ENCODE measurements around the gene CFAP299. TPM values are rescaled to one million over a fixed set of nuclear protein-coding genes. Genes with fewer than 3 reads are reported as not detected.

The CFAP299 gene
- total RNA-seq, 4 donors from 2014 or later: 0.84 to 2.5 (median 2.2) TPM; not detected in 1

DNA sequence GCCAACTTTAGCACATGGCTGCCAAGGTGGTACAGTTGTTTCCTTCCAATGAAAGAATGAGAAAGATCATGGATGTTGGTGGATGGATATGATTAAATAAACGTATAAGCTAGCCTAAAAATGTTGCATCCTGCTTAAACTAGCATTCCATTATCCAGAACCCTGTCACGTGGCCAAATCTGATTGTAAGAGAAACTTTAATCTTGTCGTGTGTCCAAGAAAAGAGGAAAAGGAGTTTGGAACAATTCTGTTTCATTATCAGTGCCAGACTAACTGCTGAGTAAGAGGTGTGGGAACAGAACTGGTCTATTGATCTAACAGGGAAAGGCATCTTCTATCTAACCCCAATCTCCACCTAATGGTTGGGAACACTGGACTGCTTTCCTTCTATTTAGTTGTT lies 369.8 kb downstream of the CFAP299 start:
- Histone ChIP-seq H3K27me3 (no peaks in the 10 kb centered on the region), H3K36me3 (no peaks in the 10 kb centered on the region), H3K4me1 (peaks cover 0 to 38% (median 22%) of the 10 kb centered on the region in 4 donors), H3K4me3 (no peak overlapping the region), H3K9me3 (no peaks in the 10 kb centered on the region), H3K27ac (replicated peaks in 1 of 4) (no peak overlapping the region)
- intact Hi-C loops (cut with DNase I): no loop called here
- 28% methylated on average over 3 of the region's 3 CpGs for WGBS
- TF ChIP-seq POLR2A (IDR thresholded peaks at IDR 0.05; ENCODE audit: low read depth) (no peak), POLR2AphosphoS5 (IDR thresholded peaks at IDR 0.05) (no peak)
- TF ChIP-seq, protein P1, sequence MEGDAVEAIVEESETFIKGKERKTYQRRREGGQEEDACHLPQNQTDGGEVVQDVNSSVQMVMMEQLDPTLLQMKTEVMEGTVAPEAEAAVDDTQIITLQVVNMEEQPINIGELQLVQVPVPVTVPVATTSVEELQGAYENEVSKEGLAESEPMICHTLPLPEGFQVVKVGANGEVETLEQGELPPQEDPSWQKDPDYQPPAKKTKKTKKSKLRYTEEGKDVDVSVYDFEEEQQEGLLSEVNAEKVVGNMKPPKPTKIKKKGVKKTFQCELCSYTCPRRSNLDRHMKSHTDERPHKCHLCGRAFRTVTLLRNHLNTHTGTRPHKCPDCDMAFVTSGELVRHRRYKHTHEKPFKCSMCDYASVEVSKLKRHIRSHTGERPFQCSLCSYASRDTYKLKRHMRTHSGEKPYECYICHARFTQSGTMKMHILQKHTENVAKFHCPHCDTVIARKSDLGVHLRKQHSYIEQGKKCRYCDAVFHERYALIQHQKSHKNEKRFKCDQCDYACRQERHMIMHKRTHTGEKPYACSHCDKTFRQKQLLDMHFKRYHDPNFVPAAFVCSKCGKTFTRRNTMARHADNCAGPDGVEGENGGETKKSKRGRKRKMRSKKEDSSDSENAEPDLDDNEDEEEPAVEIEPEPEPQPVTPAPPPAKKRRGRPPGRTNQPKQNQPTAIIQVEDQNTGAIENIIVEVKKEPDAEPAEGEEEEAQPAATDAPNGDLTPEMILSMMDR (IDR thresholded peaks at IDR 0.05): no peak
- DNase-seq (ENCODE audit: extremely low spot score): no peak

DNA sequence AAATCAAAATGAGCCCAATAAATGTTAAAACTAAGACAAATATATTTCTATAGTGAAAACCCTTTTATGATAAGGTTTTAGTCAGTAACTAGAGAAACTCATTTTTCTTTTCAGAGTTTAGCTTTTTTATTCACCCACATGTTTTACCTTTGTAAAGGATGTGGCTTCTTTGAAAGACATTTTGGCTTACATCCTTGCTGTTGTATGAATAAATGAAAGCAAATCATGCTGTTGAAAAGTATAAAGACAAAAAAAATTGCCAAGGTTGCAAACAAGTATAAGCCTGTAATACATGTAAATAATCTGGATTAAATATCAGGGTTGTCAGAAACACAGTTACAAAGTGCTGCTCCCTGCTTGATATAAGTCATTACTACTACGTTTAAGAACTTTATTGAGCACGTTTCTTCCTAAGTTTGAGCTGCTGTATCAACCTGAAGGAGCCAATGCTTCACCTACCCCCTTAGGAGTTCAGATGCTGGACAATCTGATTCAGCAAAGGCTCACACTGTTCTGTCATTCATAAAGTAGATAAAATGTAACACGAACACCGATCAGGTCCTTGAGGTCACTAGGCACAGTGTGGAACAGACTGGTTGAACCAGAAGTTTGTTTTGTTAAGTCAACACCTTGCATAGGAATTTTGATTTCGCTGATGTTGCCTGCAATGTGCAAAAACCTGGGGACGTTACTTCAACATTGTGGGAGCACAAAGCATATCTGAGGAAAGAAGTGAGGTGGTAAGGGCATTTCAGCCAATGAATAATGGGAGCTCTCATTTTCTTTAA lies 373.7 kb downstream of the CFAP299 start:
- 62% methylated on average over 6 of the region's 6 CpGs for WGBS
- no peak for TF ChIP-seq POLR2A (IDR thresholded peaks at IDR 0.05; ENCODE audit: low read depth)
- TF ChIP-seq POLR2AphosphoS5 (IDR thresholded peaks at IDR 0.05): no peak
- TF ChIP-seq, protein P1 (IDR thresholded peaks at IDR 0.05): no peak
- no peak for TF ChIP-seq EP300 (IDR thresholded peaks at IDR 0.05)
- H3K36me3 ChIP-seq: no peaks in the 10 kb centered on the region

DNA sequence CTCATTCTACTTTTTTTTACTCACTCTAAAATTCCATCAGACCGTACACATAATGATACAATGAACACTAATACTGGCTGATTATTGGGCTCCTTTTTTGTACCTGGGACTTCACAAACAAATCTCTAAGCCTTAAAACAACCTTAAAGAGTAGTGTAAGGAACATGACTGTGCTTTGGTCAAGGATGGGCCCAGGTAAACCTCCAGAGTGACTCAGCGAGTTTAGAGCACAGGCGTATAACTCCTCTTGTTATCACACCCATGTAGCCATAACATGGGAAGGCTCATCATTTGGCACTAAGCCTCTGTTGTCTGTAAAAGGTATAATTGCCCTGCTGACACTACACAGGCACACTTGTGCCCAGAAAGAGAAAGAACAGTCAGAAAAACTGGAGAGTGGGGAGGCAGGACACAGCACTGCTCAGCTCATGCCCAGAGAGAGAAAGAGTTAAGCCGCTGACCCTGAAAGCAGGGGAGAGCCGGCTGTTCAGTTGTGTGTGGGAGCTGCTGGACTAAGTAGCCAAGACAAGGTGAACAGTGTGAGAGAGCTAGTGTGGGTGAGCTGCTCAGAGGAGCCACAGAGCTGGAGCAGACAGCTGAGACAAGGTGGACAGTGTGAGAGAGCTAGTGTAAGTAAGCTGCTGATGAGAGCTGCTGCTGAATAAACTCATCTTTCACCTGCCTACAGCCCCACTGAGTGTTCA lies 375.4 kb downstream of the CFAP299 start:
- TF ChIP-seq POLR2A (IDR thresholded peaks at IDR 0.05; ENCODE audit: low read depth): no peak
- no peak for TF ChIP-seq EP300 (IDR thresholded peaks at IDR 0.05)
- TF ChIP-seq POLR2AphosphoS5 (IDR thresholded peaks at IDR 0.05): no peak
- TF ChIP-seq, protein P1 (IDR thresholded peaks at IDR 0.05): no peak
- intact Hi-C loops (cut with DNase I): no loop called here
- WGBS: 72% methylated on average over 5 of the region's 5 CpGs
- Histone ChIP-seq H3K36me3 (no peaks in the 10 kb centered on the region), H3K9me3 (no peaks in the 10 kb centered on the region), H3K4me3 (no peak overlapping the region), H3K4me1 (peaks cover 0 to 21% (median 6%) of the 10 kb centered on the region in 4 donors), H3K27me3 (no peaks in the 10 kb centered on the region), H3K27ac (replicated peaks in 1 of 4) (no peak overlapping the region)
- DNase-seq (ENCODE audit: extremely low spot score): no peak

More for the DNA sequence above, 373.7 kb downstream of the CFAP299 start:
- Histone ChIP-seq H3K27me3 (no peaks in the 10 kb centered on the region), H3K27ac (replicated peaks in 1 of 4) (no peak overlapping the region), H3K4me1 (peaks cover 0 to 21% (median 4%) of the 10 kb centered on the region in 4 donors), H3K9me3 (no peaks in the 10 kb centered on the region), H3K4me3 (no peak overlapping the region)
- intact Hi-C loops (cut with DNase I): no loop called here
- no peak for DNase-seq (ENCODE audit: extremely low spot score)

DNA sequence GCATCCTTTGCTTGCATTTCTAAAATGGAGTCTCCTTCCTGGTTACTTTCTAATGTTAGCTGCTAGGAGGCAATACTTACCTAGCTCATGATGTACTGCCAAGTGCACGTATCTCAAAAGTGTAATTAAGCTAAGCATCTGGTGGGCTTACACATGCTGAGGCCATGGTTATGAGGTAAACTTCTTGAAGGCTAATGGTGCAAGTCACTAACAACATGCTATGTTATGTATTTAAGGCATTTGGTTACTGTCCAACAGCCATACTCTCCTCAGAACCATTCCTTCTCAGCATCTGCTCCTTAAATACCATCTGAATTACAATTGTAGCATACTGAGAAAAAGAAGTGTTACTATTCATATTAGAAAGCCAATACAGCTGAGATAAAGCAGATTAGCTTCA lies 376.4 kb downstream of the CFAP299 start:
- Histone ChIP-seq H3K4me1 (peaks cover 0 to 31% (median 13%) of the 10 kb centered on the region in 4 donors), H3K27ac (replicated peaks in 1 of 4) (no peak overlapping the region), H3K4me3 (no peak overlapping the region), H3K36me3 (no peaks in the 10 kb centered on the region), H3K9me3 (no peaks in the 10 kb centered on the region), H3K27me3 (no peaks in the 10 kb centered on the region)
- 83% methylated on average over 1 of the region's 1 CpG for WGBS
- intact Hi-C loops (cut with DNase I): no loop called here
- TF ChIP-seq POLR2AphosphoS5 (IDR thresholded peaks at IDR 0.05) (no peak), POLR2A (IDR thresholded peaks at IDR 0.05; ENCODE audit: low read depth) (no peak), EP300 (IDR thresholded peaks at IDR 0.05) (no peak)
- TF ChIP-seq, protein P1 (IDR thresholded peaks at IDR 0.05): no peak
- DNase-seq (ENCODE audit: extremely low spot score): no peak

Data from esophagus muscularis mucosa (tissue), 4 donors.